ENCODE measurements around the gene FDXR.

FDXR gene

DNA sequence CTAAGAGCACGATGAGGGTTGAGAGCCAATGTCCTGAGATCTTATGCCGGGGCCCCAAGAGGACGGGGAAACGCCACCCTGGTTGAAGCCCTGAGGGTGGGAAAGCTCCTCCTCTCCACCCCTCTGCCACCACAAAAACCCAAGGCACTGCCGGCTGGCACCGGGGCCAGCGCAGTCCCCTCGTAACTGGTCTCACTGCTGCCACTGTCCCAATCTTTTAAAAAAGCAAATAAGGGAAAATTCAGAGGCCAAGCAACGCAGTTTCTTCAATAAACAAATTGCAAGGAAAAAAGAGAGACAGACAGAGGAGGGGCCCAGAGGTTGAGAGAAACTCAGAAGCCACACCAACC, 19.8 kb downstream of the FDXR start:
- Histone ChIP-seq H3K9me3 (ENCODE audit: severe bottlenecking) (no peaks in the 10 kb centered on the region), H3K27ac (no peak overlapping the region), H3K4me3 (ENCODE audit: low read depth, low read length) (no peak overlapping the region), H3K27me3 (ENCODE audit: insufficient read depth, low read depth, severe bottlenecking) (no peaks in the 10 kb centered on the region), H3K36me3 (no peaks in the 10 kb centered on the region)
- DNase-seq: no peak
- TF ChIP-seq, protein P1, sequence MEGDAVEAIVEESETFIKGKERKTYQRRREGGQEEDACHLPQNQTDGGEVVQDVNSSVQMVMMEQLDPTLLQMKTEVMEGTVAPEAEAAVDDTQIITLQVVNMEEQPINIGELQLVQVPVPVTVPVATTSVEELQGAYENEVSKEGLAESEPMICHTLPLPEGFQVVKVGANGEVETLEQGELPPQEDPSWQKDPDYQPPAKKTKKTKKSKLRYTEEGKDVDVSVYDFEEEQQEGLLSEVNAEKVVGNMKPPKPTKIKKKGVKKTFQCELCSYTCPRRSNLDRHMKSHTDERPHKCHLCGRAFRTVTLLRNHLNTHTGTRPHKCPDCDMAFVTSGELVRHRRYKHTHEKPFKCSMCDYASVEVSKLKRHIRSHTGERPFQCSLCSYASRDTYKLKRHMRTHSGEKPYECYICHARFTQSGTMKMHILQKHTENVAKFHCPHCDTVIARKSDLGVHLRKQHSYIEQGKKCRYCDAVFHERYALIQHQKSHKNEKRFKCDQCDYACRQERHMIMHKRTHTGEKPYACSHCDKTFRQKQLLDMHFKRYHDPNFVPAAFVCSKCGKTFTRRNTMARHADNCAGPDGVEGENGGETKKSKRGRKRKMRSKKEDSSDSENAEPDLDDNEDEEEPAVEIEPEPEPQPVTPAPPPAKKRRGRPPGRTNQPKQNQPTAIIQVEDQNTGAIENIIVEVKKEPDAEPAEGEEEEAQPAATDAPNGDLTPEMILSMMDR (IDR thresholded peaks at IDR 0.05; ENCODE audit: low read depth, low read length): no peak

DNA sequence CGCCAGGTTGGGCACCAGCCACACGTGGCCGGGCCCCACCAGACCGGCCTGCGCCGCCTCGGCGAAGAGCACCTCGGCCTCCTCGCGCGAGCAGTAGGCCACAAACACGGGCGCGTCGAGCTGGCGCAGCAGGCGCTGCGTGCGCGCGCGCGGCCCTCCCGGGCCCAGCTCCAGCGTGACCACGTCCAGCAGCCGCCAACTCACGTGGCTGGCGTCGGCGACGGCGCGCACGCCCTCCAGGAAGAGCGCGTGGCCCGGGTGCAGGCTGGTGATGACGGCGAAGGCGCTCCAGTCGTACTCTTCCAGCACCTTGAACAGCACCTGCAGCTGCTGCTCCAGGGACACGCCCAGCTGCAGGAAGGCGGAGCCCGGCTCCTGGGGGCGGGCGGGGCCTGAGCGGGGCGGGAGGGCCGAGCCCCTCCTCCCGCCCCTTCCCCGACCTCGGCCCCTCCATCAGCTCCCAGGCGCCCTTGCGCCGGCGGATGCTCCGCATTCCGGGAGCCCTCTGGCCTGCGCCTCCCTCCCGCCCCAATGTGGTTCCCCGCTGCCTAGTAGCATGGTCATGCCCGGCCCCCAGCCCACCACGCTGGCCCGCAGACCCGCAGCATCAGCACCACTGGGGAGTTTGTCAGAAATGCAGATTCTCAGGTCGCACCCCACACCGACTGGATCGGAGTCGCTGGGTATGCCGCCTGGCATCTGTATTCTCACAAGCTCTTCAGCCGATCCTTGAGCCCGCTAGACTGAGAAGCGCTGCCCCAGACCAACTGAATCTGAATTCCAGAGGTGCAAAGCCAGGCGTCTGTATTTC, 20.4 kb downstream of the FDXR start:
- Histone ChIP-seq H3K9me3 (ENCODE audit: severe bottlenecking) (no peaks in the 10 kb centered on the region), H3K27me3 (ENCODE audit: insufficient read depth, low read depth, severe bottlenecking) (no peaks in the 10 kb centered on the region), H3K27ac (no peak overlapping the region), H3K4me3 (ENCODE audit: low read depth, low read length) (no peak overlapping the region), H3K36me3 (no peaks in the 10 kb centered on the region)
- TF ChIP-seq, protein P1 (IDR thresholded peaks at IDR 0.05; ENCODE audit: low read depth, low read length): no peak
- DNase-seq: no peak

DNA sequence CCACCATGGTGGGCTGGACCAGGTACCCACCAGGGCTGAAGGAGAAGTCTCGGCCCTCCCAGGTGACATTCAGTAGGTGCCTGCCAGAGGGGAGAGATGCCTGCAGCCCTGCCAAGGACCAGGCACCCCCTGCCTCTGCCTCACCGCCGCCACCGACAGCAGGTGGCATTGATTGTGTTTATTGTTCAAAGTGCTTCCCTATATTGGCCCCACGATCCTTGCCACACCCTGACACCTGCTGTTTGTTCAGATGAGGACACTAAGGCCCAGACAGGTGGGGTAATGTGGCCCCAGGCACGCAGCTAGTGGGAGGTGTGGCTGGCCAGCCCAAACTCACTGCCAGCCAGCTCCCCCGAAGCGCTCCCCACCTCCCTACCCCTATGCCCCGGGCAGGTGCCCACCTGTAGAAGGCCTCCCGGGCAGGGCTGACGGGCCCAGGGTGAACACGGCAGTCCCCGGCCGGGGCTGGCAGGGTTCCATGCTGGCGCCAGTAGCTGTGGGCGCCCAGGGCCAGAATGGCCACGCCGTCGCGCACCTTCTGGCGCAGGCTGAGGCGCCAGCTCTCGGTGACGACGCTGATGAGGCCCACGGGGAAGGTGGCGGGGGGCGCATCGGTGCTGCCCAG, 21.1 kb downstream of the FDXR start:
- Histone ChIP-seq H3K27me3 (ENCODE audit: insufficient read depth, low read depth, severe bottlenecking) (no peaks in the 10 kb centered on the region), H3K4me3 (ENCODE audit: low read depth, low read length) (no peak overlapping the region), H3K36me3 (no peaks in the 10 kb centered on the region), H3K27ac (no peak overlapping the region), H3K9me3 (ENCODE audit: severe bottlenecking) (no peaks in the 10 kb centered on the region)
- DNase-seq: no peak
- TF ChIP-seq, protein P1 (IDR thresholded peaks at IDR 0.05; ENCODE audit: low read depth, low read length): no peak

DNA sequence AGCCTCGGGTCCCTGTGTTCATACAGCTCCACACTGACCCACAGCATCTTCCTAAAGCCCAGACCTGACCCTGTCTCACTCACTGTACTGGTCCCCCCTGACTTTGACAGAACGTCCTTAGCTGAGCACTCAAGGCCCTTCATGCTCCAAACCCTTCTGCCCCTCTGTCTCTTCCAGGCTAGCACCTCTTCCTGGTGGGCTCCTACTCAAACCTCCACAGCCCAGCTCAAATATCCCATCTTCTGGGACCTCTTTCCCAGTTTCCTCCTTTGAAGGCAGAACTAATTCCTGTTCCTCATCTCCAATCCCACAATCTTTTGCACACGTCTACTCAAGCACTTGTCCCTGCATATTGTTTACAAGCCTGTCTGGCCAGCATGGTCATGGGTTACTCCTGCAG, 21.9 kb downstream of the FDXR start:
- Histone ChIP-seq H3K9me3 (ENCODE audit: severe bottlenecking) (no peaks in the 10 kb centered on the region), H3K27me3 (ENCODE audit: insufficient read depth, low read depth, severe bottlenecking) (no peaks in the 10 kb centered on the region), H3K27ac (no peak overlapping the region), H3K36me3 (no peaks in the 10 kb centered on the region), H3K4me3 (ENCODE audit: low read depth, low read length) (no peak overlapping the region)
- DNase-seq: no peak
- TF ChIP-seq, protein P1 (IDR thresholded peaks at IDR 0.05; ENCODE audit: low read depth, low read length): no peak

DNA sequence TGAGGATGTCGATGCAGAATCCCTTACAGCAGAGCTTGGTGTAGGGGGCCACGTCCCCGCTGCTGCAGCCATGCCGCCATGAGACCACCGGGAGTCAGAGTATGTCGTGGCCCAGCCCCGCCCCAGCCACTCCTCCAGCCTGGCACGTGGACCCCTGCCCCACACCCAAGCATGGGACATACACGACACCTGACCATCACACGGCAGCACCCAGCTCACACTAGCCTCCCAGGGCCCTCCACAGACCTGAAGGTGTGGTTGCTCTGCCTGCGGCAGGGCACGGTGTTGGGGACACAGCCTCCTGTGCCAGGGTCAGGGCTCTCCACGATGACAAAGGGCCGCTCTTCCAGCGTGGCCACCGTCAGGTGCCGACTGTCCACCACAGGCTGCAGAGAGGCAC, 22.5 kb downstream of the FDXR start:
- TF ChIP-seq, protein P1 (IDR thresholded peaks at IDR 0.05; ENCODE audit: low read depth, low read length): no peak
- H3K4me3 ChIP-seq (ENCODE audit: low read depth, low read length): no peak overlapping the region
- H3K27ac ChIP-seq: no peak overlapping the region
- H3K27me3 ChIP-seq (ENCODE audit: insufficient read depth, low read depth, severe bottlenecking): no peaks in the 10 kb centered on the region
- H3K9me3 ChIP-seq (ENCODE audit: severe bottlenecking): no peaks in the 10 kb centered on the region
- H3K36me3 ChIP-seq: no peaks in the 10 kb centered on the region
- no peak for DNase-seq

All from WERI-Rb-1 (cell line).